Bronchial epithelial cell (primary cell): ENCODE measurements around the gene ABCC1. TPM values are rescaled to one million over a fixed set of nuclear protein-coding genes. Genes with fewer than 3 reads are reported as not detected.

Experiments used
- DNase-seq: peaks from one replicate; pipeline ENCODE4 v3.0.0-alpha.2; 2010; ENCODE audit warnings: low read depth
- FAIRE-seq: peaks from 2 replicates; lab custom pipeline; 2011; peaks lifted over from hg19 to GRCh38; lab: Jason Lieb, UNC
- H3K27me3 ChIP-seq: 2 replicates; pipeline ENCODE4 v1.5.1; 2011; ENCODE audit warnings: low read length; ENCODE audit not compliant: control insufficient read depth, insufficient read depth
- H3K36me3 ChIP-seq: 2 replicates; pipeline ENCODE4 v1.5.1; 2011; ENCODE audit warnings: low read length; ENCODE audit not compliant: control insufficient read depth, insufficient read depth
- H3K4me3 ChIP-seq: 2 replicates; pipeline ENCODE4 v1.5.1; 2011; ENCODE audit warnings: mild to moderate bottlenecking, low read depth, low read length, control low read depth
- total RNA-seq: library from RNA; depleted of rRNA; stranded (reverse); fragments of >200 nt; gene quantifications from 2 replicates; pipeline ENCODE4 v1.2.1, GENCODE V29; 2014
- TF ChIP-seq, protein P1 (sequence below): IDR thresholded peaks from 2 replicates; pipeline ENCODE4 v1.5.1; 2011; ENCODE audit warnings: mild to moderate bottlenecking, moderate library complexity, low read length, control low read depth, inconsistent platforms; ENCODE audit not compliant: insufficient read depth, severe bottlenecking

The ABCC1 gene
- total RNA-seq, 1 donor from 2014 or later, result 31.3 TPM

DNA sequence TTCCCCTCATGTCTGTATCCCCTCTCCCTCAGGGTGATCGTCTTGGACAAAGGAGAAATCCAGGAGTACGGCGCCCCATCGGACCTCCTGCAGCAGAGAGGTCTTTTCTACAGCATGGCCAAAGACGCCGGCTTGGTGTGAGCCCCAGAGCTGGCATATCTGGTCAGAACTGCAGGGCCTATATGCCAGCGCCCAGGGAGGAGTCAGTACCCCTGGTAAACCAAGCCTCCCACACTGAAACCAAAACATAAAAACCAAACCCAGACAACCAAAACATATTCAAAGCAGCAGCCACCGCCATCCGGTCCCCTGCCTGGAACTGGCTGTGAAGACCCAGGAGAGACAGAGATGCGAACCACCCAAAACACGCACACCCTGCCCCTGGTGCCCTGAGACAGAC lies 191.7 kb downstream of the ABCC1 start:
- no peak for DNase-seq
- FAIRE-seq, result no peak
- Histone ChIP-seq H3K27me3 (no peaks in the 10 kb centered on the region), H3K36me3 (peaks cover 28% of the 10 kb centered on the region), H3K4me3 (no peak overlapping the region)
- TF ChIP-seq, protein P1, sequence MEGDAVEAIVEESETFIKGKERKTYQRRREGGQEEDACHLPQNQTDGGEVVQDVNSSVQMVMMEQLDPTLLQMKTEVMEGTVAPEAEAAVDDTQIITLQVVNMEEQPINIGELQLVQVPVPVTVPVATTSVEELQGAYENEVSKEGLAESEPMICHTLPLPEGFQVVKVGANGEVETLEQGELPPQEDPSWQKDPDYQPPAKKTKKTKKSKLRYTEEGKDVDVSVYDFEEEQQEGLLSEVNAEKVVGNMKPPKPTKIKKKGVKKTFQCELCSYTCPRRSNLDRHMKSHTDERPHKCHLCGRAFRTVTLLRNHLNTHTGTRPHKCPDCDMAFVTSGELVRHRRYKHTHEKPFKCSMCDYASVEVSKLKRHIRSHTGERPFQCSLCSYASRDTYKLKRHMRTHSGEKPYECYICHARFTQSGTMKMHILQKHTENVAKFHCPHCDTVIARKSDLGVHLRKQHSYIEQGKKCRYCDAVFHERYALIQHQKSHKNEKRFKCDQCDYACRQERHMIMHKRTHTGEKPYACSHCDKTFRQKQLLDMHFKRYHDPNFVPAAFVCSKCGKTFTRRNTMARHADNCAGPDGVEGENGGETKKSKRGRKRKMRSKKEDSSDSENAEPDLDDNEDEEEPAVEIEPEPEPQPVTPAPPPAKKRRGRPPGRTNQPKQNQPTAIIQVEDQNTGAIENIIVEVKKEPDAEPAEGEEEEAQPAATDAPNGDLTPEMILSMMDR, result no peak

DNA sequence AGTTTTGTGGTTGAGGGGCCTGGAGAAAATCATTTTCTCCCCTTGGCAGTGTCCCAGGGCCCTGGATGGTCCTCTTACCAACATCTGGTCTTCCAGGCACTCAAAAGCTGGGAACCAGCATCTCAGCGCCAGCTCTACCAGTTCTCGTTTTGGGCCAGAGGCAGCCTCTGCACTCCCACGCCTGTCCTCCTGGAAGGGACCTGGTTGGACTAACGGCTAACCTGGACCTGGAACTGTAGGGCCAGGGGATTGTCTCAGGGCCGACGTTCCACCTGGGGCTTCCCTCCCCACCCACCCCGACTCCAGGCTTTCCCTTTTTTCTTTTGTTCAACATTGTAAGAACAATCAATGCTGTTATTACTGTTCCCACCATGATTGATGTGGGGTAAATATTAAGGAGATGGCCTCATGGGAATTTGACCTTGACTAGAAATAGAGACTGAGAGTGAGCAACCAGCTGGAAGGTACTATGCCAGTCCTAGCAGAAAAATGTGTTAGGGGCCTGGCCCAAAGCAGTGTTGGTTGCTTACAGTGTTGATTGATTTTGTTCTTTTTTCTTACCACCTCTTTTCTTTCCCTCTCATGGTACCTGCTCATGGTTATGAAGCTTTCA lies 192.5 kb downstream of the ABCC1 start:
- no peak for FAIRE-seq
- DNase-seq, result no peak
- Histone ChIP-seq H3K36me3 (peaks cover 27% of the 10 kb centered on the region), H3K27me3 (no peaks in the 10 kb centered on the region), H3K4me3 (no peak overlapping the region)
- TF ChIP-seq, protein P1, result no peak

DNA sequence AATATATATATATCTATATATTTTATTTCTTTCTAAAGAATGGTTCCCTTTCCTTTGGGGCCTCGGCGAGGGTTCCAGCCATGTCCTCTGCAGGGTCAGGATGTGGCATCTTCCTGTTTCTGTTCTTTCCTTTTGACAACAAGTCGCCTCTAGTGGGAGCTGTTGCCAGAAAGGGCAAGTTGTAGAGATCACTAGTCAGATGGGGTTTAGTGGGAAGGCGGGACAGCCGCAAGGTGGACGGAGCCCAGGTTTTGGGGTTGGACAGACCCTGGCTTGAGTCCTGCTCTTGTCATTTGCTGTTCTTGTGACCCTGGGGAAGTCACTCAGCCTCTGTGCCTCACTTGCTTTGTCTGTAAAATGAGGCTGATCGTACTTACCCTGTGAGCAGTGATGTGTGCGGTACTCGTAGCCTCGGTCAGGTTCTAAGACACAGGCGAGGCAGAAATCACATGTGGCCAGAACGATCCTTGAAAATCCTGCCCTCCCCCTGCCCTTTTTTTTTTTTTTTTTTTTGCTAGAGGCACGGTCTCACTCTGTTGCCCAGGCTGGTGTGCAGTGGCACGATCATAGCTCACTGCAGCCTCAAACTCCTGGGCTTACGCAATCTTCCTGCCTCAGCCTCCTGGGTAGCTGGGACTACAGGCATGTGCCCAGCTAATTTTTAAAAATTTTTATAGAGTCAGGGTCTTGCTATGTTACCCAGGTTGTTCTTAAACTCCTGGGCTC lies 193.8 kb downstream of the ABCC1 start:
- FAIRE-seq, result no peak
- no peak overlapping the region for H3K4me3 ChIP-seq
- peaks cover 20% of the 10 kb centered on the region for H3K36me3 ChIP-seq
- no peaks in the 10 kb centered on the region for H3K27me3 ChIP-seq
- peak; percentile 21 for DNase-seq
- TF ChIP-seq, protein P1, result peak; percentile 49

DNA sequence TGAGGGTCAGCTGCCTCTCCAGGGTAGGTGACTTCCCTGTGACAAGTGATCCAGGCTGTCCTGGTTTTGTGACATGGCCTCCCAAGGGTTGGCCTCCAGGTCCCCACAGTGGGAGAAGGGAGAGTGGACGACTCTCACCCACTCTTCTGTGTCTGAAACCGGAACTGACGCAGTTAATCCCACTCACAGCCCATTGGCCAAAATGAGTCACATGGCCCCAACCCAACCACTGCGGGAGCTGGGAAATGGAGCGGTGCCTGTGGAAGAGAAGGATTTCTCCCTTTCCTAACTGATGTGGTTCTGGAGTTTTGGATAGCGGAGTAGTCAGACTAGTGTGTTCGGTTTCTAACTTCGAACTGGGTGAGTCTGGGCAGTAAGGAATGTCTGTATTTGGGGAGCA lies 194.5 kb downstream of the ABCC1 start:
- Histone ChIP-seq H3K4me3 (no peak overlapping the region), H3K36me3 (peaks cover 15% of the 10 kb centered on the region), H3K27me3 (no peaks in the 10 kb centered on the region)
- TF ChIP-seq, protein P1, result no peak
- FAIRE-seq (no peak), DNase-seq (no peak)

GRCh38 chr16:16144416-16144815 lies 195.0 kb downstream of the ABCC1 start:
- no peak overlapping the region for H3K4me3 ChIP-seq
- TF ChIP-seq, protein P1, result no peak
- H3K27me3 ChIP-seq, result no peaks in the 10 kb centered on the region
- FAIRE-seq (peak; percentile 28), DNase-seq (peak; percentile 96)
- H3K36me3 ChIP-seq, result peaks cover 14% of the 10 kb centered on the region
